ENCODE results near the gene TNS1. TPM values are rescaled to one million over a fixed set of nuclear protein-coding genes. Genes with fewer than 3 reads are reported as not detected.
A peak's percentile ranks its signal among the peaks of the same experiment; 100 is the strongest.

The TNS1 gene
- total RNA-seq, 4 donors from 2014 or later: 461 to 648 (median 565) TPM

- Histone ChIP-seq H3K27me3 (no peaks in the 10 kb centered on the region), H3K9me3 (no peaks in the 10 kb centered on the region), H3K4me3 (no peak overlapping the region), H3K4me1 (peaks cover 10 to 100% (median 90%) of the 10 kb centered on the region in 4 donors), H3K27ac (peak overlapping the region; percentile 68 to 94 (median 81)), H3K36me3 (no peaks in the 10 kb centered on the region)
- TF ChIP-seq POLR2A (IDR thresholded peaks at IDR 0.05): no peak
- no peak for TF ChIP-seq CTCF (IDR thresholded peaks at IDR 0.05)
- no peak for TF ChIP-seq EP300 (IDR thresholded peaks at IDR 0.05)
- DNase-seq (ENCODE audit: low spot score in 2 of 2): no peak
These were observed 92.0 kb downstream of the TNS1 start for GRCh38 chr2:217910875-217911212.

GRCh38 chr2:217909156-217909820, 93.5 kb downstream of the TNS1 start:
- DNase-seq (ENCODE audit: low spot score in 2 of 2): no peak
- H3K27ac ChIP-seq: peak overlapping the region; percentile 68 to 94 (median 85)
- no peak for TF ChIP-seq CTCF (IDR thresholded peaks at IDR 0.05)
- no peak for TF ChIP-seq POLR2A (IDR thresholded peaks at IDR 0.05)
- no peak for TF ChIP-seq EP300 (IDR thresholded peaks at IDR 0.05)
- H3K4me1 ChIP-seq: peaks cover 10 to 100% (median 90%) of the 10 kb centered on the region in 4 donors
- no peaks in the 10 kb centered on the region for H3K27me3 ChIP-seq
- H3K4me3 ChIP-seq: no peak overlapping the region
- H3K9me3 ChIP-seq: no peaks in the 10 kb centered on the region
- 44 to 51% methylated on average over 9 to 10 of the region's 10 CpGs for WGBS, 2 donors
- no peaks in the 10 kb centered on the region for H3K36me3 ChIP-seq

GRCh38 chr2:217908544-217908943, 94.3 kb downstream of the TNS1 start:
- 71 to 83% methylated on average over 8 of the region's 8 CpGs for WGBS, 2 donors
- H3K4me1 ChIP-seq: peaks cover 6 to 100% (median 90%) of the 10 kb centered on the region in 4 donors

GRCh38 chr2:217907266-217907665, 95.5 kb downstream of the TNS1 start:
- Histone ChIP-seq H3K4me3 (no peak overlapping the region), H3K36me3 (no peaks in the 10 kb centered on the region), H3K4me1 (peaks cover 6 to 100% (median 90%) of the 10 kb centered on the region in 4 donors), H3K9me3 (no peaks in the 10 kb centered on the region), H3K27me3 (no peaks in the 10 kb centered on the region), H3K27ac (peak overlapping the region; percentile 74 to 94 (median 85))
- 92 to 94% methylated on average over 3 of the region's 3 CpGs for WGBS, 2 donors
- DNase-seq (ENCODE audit: low spot score in 2 of 2): no peak
- TF ChIP-seq CTCF (IDR thresholded peaks at IDR 0.05) (no peak), EP300 (IDR thresholded peaks at IDR 0.05) (no peak), POLR2A (IDR thresholded peaks at IDR 0.05) (no peak)

More at GRCh38 chr2:217908544-217908943, 94.3 kb downstream of the TNS1 start:
- Histone ChIP-seq H3K36me3 (no peaks in the 10 kb centered on the region), H3K4me3 (no peak overlapping the region), H3K27me3 (no peaks in the 10 kb centered on the region), H3K27ac (peak overlapping the region; percentile 68 to 94 (median 85)), H3K9me3 (no peaks in the 10 kb centered on the region)
- DNase-seq (ENCODE audit: low spot score in 2 of 2): no peak
- no peak for TF ChIP-seq EP300 (IDR thresholded peaks at IDR 0.05)
- TF ChIP-seq POLR2A (IDR thresholded peaks at IDR 0.05): no peak
- no peak for TF ChIP-seq CTCF (IDR thresholded peaks at IDR 0.05)

GRCh38 chr2:217906798-217907197, 96.0 kb downstream of the TNS1 start:
- Histone ChIP-seq H3K4me1 (peaks cover 3 to 100% (median 90%) of the 10 kb centered on the region in 4 donors), H3K36me3 (no peaks in the 10 kb centered on the region), H3K9me3 (no peaks in the 10 kb centered on the region), H3K4me3 (no peak overlapping the region), H3K27ac (peak overlapping the region; percentile 74 to 94 (median 85)), H3K27me3 (no peaks in the 10 kb centered on the region)
- DNase-seq (ENCODE audit: low spot score in 2 of 2): no peak
- TF ChIP-seq CTCF (IDR thresholded peaks at IDR 0.05) (no peak), POLR2A (IDR thresholded peaks at IDR 0.05) (no peak), EP300 (IDR thresholded peaks at IDR 0.05) (peak in 1 of 2 donors; percentile 51)
- WGBS, 2 donors: 14 to 26% methylated on average over 5 of the region's 5 CpGs

All from tibial nerve (tissue), 4 donors.